GM21723 (cell line): ENCODE measurements around the gene SF3A2.
"Not testable (repeated sequence)": the region's sequence is repeated elsewhere in the genome, so short reads cannot be mapped to it uniquely, and the experiment has no call there.

Experiments
- ATAC-seq: cut with Tn5 transposase; IDR thresholded peaks from one replicate; pipeline ENCODE4 v1.9.1; 2021; ENCODE audit warnings: mild to moderate bottlenecking, moderate library complexity; ENCODE audit not compliant: unreplicated experiment

SF3A2 gene

DNA sequence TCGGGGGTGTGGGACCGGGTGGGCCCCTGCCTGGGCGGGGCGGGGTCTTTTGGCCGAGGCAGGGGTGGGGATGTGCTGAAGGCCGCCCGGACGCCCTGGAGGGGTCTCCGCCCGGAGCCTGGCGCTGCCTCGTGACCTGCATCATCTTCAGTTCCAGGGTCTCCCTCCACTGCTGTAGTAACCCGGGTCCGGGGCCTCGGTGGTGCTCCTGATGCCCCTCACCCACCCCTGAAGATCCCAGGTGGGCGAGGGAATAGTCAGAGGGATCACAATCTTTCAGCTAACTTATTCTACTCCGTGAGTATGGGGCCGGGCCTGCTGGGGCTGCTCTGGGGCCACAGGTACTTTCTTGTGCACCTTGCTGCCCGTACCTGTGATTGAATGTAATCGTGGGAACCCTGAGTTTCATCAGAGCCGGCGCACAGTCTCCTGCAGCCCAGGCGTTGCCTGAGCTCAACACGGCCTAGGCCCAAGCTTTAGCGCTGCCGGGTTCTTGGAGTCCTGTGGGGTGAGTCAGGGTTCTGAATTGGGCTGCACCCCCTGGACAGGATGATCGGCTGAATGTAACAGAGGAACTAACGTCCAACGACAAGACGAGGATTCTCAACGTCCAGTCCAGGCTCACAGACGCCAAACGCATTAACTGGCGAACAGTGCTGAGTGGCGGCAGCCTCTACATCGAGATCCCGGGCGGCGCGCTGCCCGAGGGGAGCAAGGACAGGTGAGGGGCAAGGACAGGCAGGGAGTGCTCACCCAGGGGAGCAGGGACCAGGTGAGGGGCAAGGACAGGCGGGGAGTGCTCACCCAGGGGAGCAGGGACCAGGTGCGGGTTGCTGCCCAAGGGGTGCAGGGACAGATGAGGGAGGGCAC is 34.8 kb downstream of the SF3A2 start:
- ATAC-seq, result no peak

DNA sequence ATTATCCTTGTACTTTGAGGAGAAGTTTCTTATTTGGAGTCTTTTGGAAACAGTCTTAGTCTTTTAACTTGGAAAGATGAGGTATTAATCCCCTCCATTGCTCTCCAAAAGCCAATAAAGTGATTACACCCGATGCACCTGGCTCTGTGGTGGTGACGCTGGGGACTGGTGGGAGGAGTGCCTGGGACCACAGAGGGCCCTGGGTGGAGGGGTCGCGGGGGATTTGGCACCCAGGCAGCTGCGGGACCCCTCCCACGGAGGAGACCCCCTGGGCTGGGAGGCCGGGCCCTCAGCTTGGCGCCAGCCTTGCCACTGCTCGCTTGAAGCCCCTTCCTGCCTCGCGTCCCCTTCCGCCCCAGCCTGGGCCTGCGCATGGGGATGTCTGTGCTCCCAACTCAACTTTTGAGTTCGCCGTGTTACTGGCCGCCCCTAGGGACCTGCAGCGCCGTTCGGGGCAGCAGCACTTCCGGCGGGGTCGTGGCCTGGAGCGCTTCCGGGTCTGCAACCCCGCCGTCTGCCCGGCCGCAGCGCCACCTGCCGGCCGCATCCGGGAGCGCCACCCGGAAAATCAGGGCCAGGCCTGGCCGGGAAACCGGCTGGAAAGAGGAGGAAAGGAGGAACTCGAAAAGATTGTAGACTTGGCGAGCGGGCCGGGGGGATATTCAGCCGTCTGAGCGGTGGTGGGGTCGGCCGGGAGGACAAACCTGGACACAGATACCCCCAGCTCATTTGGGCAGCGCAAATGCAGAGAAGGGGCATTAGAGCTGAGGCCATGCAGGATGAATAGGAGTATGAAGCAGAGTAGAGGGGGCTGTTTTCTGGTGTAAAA is 36.9 kb downstream of the SF3A2 start:
- ATAC-seq, result peak; percentile 34

DNA sequence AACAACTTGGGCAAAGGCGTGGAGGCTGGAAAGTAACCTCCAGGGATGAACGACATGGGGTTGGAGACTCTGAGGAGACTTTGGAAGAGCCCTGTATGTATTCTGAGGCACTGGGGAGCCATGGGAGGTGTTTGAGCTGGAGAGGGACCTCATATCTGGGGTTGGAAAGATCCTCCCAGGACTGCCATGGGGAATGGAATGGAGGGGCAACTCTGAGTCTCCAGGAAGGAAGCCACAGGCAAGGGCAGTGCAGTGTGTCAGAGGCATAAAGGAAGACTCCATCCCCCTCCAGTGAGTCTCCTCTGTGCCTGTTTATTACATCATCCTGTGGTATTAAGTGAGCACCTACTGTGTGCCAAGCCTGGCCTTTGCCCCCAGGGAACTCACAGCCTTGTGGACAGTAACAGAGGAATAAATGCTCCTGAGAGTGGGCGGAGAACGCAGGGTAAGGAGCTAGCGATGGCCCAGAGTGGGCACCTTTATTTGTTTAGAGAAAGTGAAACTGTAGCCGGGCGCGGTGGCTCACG is 37.6 kb downstream of the SF3A2 start:
- ATAC-seq, result no peak

DNA sequence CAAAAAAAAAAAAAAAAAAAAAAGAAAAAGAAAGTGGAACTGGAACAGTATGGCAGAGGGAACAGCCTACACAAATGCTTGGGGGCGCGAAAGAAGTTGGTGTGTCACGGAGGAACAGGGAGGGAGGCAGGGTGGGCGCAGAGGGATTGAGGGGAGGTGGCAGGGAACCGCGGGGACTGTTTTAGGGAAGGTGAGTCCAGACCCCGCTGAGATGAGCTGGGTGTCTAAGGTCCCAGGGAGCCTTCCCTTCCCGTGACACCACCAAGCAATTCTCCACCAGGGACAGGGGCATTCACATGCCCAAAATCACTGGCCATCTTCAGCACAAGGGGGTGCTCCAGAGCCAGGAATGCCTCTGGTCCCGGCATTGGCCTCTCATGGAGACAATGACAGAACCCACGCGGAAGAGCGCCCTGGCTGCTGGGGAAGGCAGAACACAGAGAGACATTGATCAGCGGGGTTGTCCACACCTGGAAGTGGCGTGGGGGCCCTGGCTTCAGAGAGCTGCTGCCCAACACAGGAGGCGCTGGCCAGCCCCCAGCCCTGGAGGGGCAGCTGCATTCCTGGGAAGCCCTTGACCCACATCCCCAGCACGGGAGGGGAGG is 38.4 kb downstream of the SF3A2 start:
- no peak for ATAC-seq

DNA sequence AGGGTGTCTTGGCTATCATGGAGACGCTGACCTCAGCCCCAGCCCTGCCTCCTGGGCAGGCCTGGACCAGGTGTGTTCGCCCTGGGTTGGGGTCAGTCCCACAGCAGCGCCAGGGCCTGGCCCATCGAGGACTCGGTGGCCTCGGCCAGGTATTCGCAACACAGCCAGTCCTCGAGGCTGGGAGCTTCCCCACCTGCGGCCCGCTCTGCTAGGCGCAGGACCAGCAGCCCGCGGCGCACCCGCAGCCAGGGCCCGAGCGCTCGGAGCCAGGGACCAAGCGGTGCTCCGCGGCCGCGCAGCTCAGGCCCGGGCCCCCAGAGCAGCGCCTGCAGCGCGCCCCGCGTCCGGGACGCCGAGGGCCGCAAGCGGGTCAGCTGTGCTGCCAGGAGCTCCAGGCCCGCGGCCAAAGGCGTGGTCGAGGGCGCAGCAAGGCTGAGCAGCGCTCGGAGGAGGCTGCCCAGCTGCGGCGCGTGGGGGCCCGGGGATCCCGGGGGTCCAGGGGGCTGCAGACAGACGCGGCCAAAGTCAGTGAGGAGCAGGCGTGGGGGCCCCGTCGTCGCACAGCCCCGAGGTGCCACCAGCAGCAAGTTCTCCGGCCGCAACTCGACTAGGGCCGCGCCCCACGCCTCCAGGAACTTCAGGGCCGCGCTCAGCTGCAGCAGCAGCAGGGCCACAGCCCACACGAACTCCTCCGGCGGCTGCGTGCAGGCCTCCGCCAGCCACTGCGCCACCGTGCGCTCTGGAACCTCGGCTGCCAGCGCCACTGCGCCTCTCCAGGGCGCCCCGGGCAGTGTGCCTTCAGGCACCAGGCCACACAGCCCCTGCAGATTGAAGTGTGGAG is 39.2 kb downstream of the SF3A2 start:
- no peak for ATAC-seq

DNA sequence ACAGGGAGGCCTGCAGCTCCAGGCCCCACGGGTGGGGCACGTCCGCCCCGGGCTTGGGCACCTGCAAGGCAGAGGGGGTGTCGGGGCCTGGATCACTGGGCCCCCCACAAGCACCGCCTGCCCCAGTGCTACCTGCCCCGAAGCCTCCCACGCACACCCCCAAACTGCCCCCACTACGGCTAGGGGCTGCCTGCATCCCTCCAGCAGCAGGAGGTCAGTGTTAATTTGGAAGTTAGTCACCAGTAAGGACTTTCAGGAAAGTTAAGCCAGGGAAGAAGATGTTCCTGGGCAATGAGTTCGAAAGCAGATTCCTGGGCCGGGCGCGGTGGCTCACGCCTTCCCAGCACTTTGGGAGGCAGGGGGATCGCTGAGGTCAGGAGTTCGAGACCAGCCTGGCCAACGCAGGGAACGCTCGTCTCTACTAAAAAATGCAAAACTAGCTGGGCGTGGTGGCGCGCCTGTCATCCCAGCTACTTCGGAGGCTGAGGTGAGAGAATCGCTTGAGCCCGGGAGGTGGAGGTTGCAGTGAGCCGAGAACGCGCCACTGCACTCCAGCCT is 39.9 kb downstream of the SF3A2 start:
- ATAC-seq, result no peak

DNA sequence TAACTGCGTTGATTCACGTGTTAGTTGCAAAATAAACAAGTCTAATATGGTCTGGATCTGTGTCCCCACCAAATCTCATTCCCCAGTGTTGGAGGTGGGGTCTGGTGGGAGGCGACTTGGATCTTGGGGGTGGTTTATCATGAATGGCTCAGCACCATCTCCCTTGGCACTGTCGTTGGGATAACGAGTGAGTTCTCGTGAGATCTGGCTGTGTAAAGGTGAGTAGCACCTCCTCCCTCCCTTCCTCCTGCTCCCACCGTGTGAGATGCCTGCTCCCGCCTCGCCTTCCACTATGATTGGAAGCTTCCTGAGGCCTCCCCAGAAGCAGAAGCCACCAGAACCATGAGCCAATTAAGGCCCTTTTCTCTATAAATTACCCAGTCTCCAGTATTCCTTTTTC is 40.5 kb downstream of the SF3A2 start:
- ATAC-seq, result no peak

DNA sequence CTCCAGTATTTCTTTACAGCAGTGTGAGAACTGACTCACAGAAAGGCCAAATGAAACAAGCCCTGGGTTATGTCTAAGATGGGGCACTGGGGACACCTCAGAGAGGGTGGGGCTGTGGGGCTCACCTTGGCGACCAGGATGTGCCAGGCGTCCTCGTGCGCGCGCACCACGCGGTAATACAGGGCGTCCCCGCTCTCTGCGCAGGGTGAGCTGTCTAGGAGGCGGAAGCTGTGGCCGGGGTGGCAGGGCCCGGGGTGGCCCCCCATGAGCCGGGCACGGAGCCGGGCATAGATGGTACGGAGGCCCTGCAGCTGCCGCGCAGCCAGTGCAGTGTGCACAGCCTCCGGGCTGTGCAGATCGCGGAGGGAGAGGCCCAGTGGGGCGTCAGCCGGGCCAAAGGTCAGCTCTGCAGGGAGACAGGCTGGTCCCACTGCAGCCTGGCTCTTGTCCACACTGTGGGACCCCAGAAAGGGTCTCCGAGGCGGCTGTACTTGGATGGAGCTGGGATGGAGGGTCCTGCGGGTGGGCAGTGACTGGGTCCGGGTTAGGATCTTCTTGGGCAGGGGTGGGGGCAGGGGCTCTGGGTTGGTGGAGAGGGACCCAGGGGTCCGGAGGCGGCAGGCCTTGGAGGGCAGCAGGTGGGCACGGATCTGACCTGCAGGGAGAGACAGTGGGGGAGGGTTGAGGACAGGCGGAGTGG is 42.0 kb downstream of the SF3A2 start:
- ATAC-seq, result no peak

DNA sequence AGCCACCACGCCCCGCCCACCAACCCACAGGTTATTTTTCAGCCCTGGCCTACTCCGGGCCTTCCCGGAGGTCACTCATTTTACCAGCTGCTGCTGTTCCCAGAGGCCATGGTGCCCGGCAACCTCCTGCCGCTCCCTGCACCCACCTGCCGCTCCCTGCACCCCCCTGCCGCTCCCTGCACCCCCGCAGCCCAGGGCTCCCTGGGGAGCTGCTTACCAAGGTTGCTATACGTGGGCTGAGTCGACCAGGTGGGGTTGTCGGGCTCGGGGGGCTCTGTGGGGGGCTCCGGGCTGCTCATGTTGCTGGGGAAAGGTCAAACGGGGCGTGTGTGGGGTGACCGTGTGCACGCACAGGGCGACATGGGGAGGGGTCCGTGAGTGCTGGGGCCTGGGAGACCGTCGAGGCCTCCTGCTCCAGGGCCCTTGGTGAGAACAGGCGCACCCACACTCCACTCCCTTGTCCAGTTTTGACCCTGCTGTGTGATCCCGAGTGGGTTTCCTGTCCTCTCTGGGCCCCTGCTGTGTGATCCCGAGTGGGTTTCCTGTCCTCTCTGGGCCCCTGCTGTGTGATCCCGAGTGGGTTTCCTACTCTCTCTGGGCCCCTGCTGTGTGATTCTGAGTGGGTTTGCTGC is 44.1 kb downstream of the SF3A2 start:
- ATAC-seq, result no peak

DNA sequence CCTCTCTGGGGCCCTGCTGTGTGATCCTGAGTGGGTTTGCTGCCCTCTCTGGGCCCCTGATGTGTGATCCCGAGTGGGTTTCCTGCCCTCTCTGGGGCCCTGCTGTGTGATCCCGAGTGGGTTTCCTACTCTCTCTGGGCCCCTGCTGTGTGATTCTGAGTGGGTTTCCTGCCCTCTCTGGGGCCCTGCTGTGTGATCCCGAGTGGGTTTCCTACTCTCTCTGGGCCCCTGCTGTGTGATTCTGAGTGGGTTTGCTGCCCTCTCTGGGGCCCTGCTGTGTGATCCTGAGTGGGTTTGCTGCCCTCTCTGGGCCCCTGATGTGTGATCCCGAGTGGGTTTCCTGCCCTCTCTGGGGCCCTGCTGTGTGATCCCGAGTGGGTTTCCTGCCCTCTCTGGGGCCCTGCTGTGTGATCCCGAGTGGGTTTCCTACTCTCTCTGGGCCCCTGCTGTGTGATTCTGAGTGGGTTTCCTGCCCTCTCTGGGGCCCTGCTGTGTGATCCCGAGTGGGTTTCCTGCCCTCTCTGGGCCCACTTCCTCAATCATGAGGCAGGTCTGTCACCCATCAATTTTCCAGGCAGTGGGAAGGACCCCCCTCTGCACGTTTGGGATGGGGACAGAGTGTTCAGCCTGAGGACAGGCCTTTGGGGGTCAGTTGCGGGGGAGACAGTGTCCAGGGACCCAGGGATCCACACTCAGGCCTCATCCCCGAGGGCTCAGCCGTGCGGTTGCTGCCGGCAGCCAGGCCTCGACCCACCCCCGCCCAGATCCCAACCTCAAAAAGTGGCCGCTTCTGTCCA is 44.8 kb downstream of the SF3A2 start:
- not testable (repeated sequence) for ATAC-seq

DNA sequence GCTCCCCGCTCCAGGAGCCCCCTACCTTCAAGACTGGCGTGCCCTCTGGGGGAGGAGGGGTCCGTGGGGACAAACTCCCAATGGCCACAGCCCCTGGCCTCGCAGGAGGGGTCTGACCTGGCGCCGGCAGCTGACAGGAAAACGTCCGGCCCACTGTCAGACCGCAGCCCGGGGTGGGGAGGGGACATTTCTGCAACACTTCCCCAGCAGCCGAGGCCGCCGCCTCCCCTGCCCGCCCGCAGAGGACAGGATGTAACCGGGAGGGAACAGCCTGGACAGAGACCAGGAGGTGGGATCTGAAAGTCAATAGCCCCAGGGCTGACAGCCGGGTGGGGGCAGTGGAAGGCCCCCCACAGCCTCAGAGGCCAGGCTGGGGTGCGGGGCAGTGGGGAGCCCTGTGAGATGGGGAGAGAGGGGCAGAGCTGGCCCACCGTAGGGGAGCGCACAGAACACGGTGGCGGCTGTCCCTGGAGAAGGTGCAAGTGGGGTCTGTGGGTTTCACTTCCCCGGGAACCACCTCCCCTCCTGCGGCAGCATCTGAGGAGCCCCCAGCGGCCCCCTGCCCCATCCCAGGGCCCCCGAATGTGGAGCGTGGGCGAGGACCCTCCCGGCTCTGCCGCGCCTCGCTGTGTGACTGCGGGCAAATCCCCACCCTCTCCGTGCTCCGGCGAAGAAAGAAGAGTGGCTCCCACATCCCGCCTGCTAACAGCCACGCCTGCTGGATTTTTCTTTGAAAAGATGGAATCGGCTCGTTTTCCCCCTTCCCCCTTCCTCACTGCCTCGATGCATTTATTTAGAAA is 45.6 kb downstream of the SF3A2 start, which contains the start of gene PEAK3:
Gene PEAK3 (minus strand): TSS at position 114 of the 800 bp plus-strand sequence. CDS start 1,244 bp downstream, outside the sequence.
- no peak for ATAC-seq

DNA sequence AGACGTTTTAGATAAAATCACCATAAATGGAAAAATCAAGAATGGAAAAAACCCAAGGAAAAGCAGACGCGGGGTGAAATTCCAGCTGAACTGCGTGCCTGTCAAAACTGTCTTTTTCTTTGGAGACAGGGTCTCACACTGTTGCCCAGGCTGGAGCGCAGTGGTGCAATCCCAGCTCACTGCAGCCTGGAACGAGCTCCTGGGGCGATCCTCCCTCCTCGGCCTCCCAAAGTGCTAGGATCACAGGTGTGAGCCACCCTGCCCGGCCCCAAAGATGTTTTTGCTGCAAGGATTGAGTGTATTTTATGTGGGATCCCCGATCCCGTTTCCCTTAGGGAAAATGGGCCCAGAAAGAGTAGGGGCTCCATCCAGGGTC is 46.2 kb downstream of the SF3A2 start:
- ATAC-seq, result no peak

DNA sequence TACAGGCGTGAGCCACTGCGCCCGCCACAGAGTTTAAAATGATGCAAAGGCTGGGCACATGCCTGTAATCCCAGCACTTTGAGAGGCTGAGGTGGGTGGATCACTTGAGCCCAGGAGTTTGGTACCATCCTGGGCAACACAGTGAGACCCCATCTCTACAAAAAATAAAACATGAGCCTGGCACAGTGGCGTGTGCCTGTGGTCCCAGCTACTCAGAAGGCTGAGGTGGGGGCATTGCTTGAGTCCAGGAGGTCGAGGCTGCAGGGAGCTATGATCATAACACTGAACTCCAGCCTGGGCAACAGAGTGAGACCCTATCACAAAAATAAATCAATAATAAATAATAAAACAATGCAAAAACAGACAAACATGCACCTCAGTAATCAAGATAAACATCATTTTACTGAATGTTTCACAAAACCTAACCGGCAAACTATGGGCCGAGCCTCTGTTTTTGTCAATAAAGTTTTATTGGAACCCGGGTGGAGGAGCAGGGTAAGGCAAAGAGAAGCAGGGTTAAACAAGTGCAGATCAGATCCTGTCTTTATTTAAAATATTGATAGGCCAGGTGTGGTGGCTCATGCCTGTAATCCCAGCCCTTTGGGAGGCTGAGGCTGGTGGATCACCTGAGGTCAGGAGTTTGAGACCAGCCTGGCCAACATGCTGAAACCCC is 47.3 kb downstream of the SF3A2 start:
- no peak for ATAC-seq

DNA sequence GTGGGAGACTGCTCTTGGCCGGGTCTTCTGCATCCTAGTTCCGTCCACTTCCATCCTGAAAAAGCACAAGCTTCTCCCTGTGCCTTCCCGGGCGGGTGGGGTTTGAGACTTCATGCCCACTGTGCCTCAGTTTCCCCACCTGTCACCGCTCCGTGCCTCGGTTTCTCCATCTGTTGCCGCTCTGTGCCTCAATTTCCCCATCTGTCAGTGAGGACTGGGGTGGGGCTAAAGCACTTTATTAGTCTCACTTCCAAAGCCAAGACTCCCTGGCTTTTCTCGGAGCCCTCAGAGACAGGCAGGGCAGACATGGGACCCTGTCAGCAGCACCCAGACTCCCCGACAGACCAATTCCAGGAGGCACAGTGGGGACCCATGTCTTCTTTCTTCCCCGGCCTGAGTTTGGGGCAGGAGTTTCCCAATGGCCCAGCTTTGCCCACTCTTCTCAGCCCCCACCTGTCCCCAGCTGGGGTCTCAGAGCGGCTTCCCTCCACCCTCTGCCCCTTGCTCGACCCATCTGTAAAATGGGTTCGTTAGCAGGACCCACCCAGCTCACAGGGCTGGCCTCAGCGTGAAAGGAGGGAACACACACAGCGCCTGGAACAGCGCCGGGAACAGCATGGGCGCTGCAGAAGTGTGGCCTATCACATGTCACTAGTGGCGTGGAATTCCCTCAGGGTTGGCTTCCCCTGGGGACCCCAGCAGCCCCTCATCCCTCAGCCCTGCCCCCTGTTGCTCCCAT is 49.9 kb downstream of the SF3A2 start:
- ATAC-seq, result no peak

DNA sequence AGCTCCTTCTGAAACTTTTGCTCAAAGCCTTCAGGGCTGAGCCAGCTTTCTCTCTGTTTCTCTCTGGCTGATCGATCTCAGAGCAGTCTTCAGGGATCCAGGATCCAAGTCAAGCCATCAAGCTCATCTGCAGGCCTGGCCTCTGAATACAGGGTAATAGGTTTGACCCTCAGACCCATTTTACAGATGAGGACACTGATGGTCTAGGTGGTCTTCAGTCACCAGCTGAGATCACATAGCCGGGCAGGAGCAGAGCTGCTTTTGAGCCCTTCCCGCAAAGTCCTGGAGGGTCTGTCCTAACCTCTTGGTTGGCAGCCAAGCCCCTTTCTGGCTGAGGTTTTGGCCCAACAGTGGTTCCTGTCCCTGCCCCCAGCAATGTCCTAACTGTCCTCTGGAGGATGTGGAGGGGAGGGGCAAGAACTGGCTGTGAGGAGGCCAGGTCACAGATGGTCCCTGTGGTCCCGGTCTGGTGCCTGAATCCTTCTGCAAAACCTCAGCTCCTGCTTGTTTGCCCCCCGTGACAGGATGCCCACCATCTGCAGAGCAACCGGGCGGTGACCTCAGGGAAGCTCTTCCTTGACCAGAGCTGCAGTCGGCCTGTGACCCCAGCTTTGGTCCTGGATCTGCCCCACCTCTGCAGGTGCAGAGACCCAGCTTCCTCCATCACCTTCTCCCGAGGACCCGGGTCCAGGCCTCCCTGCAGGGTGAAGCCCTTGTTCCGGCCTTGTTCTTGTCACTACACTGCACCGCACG is 51.1 kb downstream of the SF3A2 start:
- no peak for ATAC-seq
